ENCODE measurements around the gene LRRK1. TPM values are rescaled to one million over a fixed set of nuclear protein-coding genes. Genes with fewer than 3 reads are reported as not detected.

LRRK1 gene
- total RNA-seq, 1 experiment from 2014 or later = 7.6 TPM

- TF ChIP-seq ARID4B (CRISPR knock-in tag; IDR thresholded peaks at IDR 0.05; ENCODE audit: borderline replicate concordance) (no peak), HMGA2 (CRISPR knock-in tag; IDR thresholded peaks at IDR 0.05) (no peak)
These were observed 78.3 kb downstream of the LRRK1 start (continued) for GRCh38 chr15:100997442-100997841.

- DNase-seq (ENCODE audit: low spot score) (no peak), ATAC-seq (no peak)
- no peak for TF ChIP-seq ZBTB43 (CRISPR knock-in tag; IDR thresholded peaks at IDR 0.05)
- no peak for TF ChIP-seq SMAD3 (CRISPR knock-in tag; IDR thresholded peaks at IDR 0.05; ENCODE audit: borderline replicate concordance)
- TF ChIP-seq ZNF532 (CRISPR knock-in tag; IDR thresholded peaks at IDR 0.05; ENCODE audit: borderline replicate concordance) = no peak
- TF ChIP-seq CREM (CRISPR knock-in tag; IDR thresholded peaks at IDR 0.05) = no peak
- no peak for TF ChIP-seq ARID4B (CRISPR knock-in tag; IDR thresholded peaks at IDR 0.05; ENCODE audit: borderline replicate concordance)
- no peak for TF ChIP-seq USF1 (CRISPR knock-in tag; IDR thresholded peaks at IDR 0.05)
- TF ChIP-seq ZNF263 (CRISPR knock-in tag; IDR thresholded peaks at IDR 0.05; ENCODE audit: low read depth) = no peak
- peaks cover 23% of the 10 kb centered on the region for H3K4me1 Mint-ChIP-seq
- no peaks in the 10 kb centered on the region for H3K36me3 Mint-ChIP-seq
- ChIA-PET POLR2A (no interaction called here), CTCF (interaction anchor here (1.7 to 7.1 kb wide), 3 partner anchors 10 to 84 kb away, joined by 4 to 74 read pairs (median 5); no protein-coding TSS in a partner anchor)
- peaks cover 8% of the 10 kb centered on the region; the same call in 1 of the 2 replicates for H3K9me3 Mint-ChIP-seq
- no peak overlapping the region for H3K4me3 Mint-ChIP-seq
- no peaks in the 10 kb centered on the region for H3K27me3 Mint-ChIP-seq (ENCODE audit: low read depth)
- H3K27ac Mint-ChIP-seq = no peak overlapping the region
These were observed 79.5 kb downstream of the LRRK1 start for GRCh38 chr15:100998630-100999029.

Measured in WTC11 (cell line).